ENCODE data around the gene DLG2.
A peak's percentile ranks its signal among the peaks of the same experiment; 100 is the strongest.

The DLG2 gene

DNA sequence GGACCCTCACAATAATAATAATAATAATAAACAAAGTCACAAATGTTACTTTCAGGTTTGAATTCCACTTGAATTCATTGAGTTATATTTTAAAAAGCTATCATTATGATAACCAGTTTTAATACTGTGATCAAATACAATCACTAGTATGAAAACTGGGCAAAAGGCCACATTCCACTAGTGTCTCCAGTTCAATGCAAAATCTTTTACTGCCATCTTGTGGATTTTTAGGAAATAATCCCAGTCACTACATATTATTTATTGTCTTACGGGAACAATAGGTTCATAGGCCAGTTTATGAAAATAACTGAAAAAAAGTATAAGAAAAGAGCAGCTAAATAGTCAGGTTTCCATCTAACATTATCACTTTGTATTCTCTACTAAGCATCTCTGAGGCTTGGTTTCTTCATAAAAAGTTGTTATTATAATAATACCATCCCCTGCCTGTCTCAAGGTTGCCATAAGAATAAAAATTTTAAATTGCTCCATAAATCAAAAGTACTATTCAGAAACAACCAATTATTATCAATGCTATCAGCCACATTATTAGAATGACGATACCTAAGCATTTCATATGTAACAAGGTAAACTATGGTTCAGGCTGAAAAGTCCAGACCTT lies 1807.1 kb downstream of the DLG2 start:
- Histone ChIP-seq H3K4me3 (replicated peaks; ENCODE audit: insufficient read depth, low read length) (no peak overlapping the region), H3K27ac (replicated peaks) (no peak overlapping the region), H3K27me3 (ENCODE audit: insufficient read depth, poor library complexity, severe bottlenecking) (peaks cover 2% of the 10 kb centered on the region)
- TF ChIP-seq, protein P1, sequence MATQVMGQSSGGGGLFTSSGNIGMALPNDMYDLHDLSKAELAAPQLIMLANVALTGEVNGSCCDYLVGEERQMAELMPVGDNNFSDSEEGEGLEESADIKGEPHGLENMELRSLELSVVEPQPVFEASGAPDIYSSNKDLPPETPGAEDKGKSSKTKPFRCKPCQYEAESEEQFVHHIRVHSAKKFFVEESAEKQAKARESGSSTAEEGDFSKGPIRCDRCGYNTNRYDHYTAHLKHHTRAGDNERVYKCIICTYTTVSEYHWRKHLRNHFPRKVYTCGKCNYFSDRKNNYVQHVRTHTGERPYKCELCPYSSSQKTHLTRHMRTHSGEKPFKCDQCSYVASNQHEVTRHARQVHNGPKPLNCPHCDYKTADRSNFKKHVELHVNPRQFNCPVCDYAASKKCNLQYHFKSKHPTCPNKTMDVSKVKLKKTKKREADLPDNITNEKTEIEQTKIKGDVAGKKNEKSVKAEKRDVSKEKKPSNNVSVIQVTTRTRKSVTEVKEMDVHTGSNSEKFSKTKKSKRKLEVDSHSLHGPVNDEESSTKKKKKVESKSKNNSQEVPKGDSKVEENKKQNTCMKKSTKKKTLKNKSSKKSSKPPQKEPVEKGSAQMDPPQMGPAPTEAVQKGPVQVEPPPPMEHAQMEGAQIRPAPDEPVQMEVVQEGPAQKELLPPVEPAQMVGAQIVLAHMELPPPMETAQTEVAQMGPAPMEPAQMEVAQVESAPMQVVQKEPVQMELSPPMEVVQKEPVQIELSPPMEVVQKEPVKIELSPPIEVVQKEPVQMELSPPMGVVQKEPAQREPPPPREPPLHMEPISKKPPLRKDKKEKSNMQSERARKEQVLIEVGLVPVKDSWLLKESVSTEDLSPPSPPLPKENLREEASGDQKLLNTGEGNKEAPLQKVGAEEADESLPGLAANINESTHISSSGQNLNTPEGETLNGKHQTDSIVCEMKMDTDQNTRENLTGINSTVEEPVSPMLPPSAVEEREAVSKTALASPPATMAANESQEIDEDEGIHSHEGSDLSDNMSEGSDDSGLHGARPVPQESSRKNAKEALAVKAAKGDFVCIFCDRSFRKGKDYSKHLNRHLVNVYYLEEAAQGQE (IDR thresholded peaks at IDR 0.05; ENCODE audit: insufficient replicate concordance, low read depth), result no peak
- TF ChIP-seq CTCF (IDR thresholded peaks at IDR 0.05; ENCODE audit: insufficient read depth, low read length) (no peak), POLR2AphosphoS5 (IDR thresholded peaks at IDR 0.05; ENCODE audit: low read depth) (no peak), GABPA (IDR thresholded peaks at IDR 0.05; ENCODE audit: low read depth) (no peak), SPI1 (IDR thresholded peaks at IDR 0.05; ENCODE audit: borderline replicate concordance, low read depth) (no peak)
- no peak for DNase-seq (ENCODE audit: low read depth in 1 of 2, low spot score in 1 of 2)

DNA sequence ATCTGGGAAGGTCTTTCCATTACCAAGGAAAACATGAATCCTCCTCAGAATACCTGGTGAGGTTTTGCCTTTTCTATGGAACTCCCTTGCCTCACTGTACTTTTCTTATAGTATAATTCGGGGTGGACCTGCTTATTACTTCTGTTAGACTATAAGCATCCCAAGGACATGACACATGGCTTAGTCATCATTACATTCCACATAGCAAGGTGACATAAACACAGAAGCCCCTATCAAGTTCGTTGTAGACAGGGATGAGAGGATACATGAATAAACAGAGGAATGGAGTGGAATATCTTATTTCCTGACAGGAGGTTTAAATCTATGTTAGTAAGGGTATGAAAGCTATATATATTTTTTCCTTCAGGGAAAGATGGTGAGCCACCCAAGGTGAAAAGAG lies 1808.8 kb downstream of the DLG2 start:
- no peak overlapping the region for H3K27ac ChIP-seq (replicated peaks)
- DNase-seq (ENCODE audit: low read depth in 1 of 2, low spot score in 1 of 2), result no peak
- no peak overlapping the region for H3K4me3 ChIP-seq (replicated peaks; ENCODE audit: insufficient read depth, low read length)
- H3K27me3 ChIP-seq (ENCODE audit: insufficient read depth, poor library complexity, severe bottlenecking), result peaks cover 2% of the 10 kb centered on the region
- TF ChIP-seq GABPA (IDR thresholded peaks at IDR 0.05; ENCODE audit: low read depth), result no peak
- TF ChIP-seq POLR2AphosphoS5 (IDR thresholded peaks at IDR 0.05; ENCODE audit: low read depth), result no peak
- no peak for TF ChIP-seq CTCF (IDR thresholded peaks at IDR 0.05; ENCODE audit: insufficient read depth, low read length)
- TF ChIP-seq, protein P1 (IDR thresholded peaks at IDR 0.05; ENCODE audit: insufficient replicate concordance, low read depth), result no peak
- TF ChIP-seq SPI1 (IDR thresholded peaks at IDR 0.05; ENCODE audit: borderline replicate concordance, low read depth), result no peak

DNA sequence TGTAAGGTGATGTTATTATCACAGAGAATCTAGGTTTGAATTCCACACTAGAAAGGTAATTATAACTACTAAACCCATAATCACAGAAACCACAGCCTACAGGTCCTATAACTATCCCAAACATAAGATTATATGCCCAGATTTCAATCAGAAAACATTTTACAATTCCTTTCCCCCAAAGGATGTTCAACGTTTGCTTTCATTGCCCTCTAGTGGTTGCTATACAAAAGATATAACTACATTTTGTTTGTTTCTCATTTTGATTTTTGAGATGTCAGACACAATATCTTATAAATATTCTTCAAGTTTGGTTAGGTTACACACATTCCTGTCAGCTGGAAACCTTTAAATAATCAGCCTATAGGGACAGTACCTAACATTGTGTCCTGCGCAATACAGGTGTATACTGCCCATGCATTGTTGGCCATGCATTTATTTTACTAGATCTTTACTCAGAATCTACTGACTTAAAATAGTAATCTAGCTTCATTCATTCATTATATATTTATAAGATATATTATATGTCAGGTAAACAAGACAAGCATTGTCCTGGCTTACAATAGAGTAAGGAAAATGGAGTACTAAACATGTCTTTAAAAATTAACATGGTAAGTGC lies 1810.5 kb downstream of the DLG2 start:
- Histone ChIP-seq H3K27ac (replicated peaks) (no peak overlapping the region), H3K4me3 (replicated peaks; ENCODE audit: insufficient read depth, low read length) (no peak overlapping the region), H3K27me3 (ENCODE audit: insufficient read depth, poor library complexity, severe bottlenecking) (peaks cover 2% of the 10 kb centered on the region)
- no peak for DNase-seq (ENCODE audit: low read depth in 1 of 2, low spot score in 1 of 2)
- no peak for TF ChIP-seq SPI1 (IDR thresholded peaks at IDR 0.05; ENCODE audit: borderline replicate concordance, low read depth)
- TF ChIP-seq, protein P1 (IDR thresholded peaks at IDR 0.05; ENCODE audit: insufficient replicate concordance, low read depth), result no peak
- no peak for TF ChIP-seq POLR2AphosphoS5 (IDR thresholded peaks at IDR 0.05; ENCODE audit: low read depth)
- TF ChIP-seq CTCF (IDR thresholded peaks at IDR 0.05; ENCODE audit: insufficient read depth, low read length), result peak; percentile 7
